Head of caudate nucleus (tissue), 42 donors: ENCODE measurements around the gene SLC29A3.

Experiments used
- DNase-seq, 42 donors: peaks; one replicate each; pipeline versions ENCODE4 v3.0.0 to v3.0.0-alpha.2; 2020 to 2021; ENCODE audit warnings: mixed read lengths in 7 of 42
- intact Hi-C: fragments of 100-400 bp; cut with DNase I; formaldehyde crosslinking; loops from one replicate; pipeline ENCODE4 v1.15.0; 2022

SLC29A3 gene

DNA sequence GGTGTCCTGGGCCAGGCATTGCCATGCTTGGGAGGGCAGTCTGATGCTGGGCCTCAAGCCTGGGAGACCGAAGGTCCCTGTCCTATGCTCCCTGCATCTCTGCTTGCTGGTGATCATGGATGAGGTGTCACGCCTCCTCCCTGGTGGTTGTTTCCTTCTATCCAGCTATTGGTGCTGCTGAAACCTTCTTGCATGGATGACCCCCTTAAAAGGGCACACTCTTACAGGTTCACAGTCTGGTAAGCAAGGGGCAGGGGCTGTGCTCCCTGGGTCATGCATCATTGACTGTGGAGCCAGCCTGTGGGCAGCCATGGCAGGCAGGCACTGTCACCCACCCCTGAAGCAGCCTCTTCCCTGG is 36.8 kb upstream of the SLC29A3 start:
- DNase-seq, result no peak
- intact Hi-C loops, result no loop called here

DNA sequence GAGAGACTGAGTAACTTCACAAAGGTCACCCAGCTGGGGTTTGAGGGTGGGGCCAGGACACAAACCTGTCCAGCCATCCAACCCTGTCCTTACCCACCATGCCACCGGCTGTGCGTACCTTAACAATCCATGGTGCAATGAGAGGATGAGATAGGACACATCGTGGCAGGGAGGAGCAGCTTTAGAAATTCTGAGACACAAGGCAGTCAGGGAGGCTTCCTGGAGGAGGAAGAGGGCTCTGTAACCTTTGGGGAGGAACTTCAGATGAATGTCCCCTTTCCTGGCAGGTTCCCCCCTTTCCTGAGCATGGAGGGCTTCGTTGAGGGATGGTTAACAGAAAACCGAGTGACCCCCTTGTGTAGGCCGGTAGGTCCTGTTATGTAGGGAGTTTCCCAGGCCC is 35.6 kb upstream of the SLC29A3 start:
- intact Hi-C loops, result no loop called here
- DNase-seq, result no peak

DNA sequence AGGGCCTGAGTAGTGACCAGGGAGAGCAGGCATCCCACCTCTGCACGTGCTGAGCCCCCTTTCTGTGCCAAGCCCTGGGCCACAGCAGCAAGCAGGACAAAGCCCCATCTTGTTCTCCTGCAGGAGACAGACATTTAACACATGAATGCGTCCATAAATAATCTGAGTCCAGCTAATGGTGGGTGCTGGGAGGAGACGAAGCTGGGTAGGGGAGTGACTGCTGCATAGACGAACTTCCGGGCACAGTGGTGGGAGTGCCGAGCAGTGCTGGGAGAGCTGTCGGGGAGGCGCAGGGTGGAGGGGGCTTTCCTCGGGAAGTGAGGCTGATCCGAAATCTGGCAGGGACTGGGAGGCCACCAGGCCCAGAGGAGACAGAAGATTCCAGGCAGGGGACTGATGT is 35.2 kb upstream of the SLC29A3 start:
- DNase-seq, result no peak
- intact Hi-C loops, result no loop called here

DNA sequence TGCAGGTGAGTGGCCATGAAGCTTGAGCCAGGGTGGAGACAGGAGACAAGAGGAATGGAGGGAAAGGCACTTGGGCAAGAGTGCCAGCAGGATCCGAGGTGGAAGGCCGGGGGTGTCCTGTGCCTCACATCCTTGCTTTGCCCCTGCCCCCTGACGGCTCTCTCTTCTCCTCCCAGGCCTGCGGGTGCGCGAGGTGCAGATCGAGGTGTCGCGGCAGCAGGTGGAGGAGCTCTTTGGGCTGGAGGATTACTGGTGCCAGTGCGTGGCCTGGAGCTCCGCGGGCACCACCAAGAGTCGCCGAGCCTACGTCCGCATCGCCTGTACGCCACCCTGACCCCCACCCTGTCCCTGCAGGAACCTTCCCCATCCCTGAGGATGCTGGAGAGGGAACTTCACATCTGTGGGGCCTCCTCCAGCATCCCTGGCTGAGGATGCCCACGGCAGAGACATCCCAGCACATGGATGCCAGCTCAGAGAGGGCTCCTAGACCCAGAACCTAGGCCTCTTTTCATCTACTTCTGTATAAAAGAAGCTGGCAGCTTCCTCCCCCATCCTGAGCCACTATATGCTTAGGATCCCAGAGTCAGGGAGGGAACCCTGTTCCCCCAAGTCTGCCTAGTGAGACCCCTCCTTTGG is 34.4 kb upstream of the SLC29A3 start:
- no peak for DNase-seq
- intact Hi-C loops, result loop anchor here (5.0 kb wide), 1 partner anchor 357 kb away; no protein-coding TSS in a partner anchor

- intact Hi-C loops, result loop anchor here (5.0 kb wide), 1 partner anchor 358 kb away; no protein-coding TSS in a partner anchor
- DNase-seq, result peak in 41 of 42 donors; percentile 47 to 87 (median 70)
Measured at GRCh38 chr10:71285180-71285545, 33.9 kb upstream of the SLC29A3 start.

GRCh38 chr10:71285986-71286385 is 33.1 kb upstream of the SLC29A3 start:
- no peak for DNase-seq
- intact Hi-C loops, result loop anchor here (5.0 kb wide), 1 partner anchor 359 kb away; no protein-coding TSS in a partner anchor

- intact Hi-C loops, result loop anchor here (5.0 kb wide), 1 partner anchor 359 kb away; no protein-coding TSS in a partner anchor
- DNase-seq, result no peak
Measured at GRCh38 chr10:71286521-71287294, 32.4 kb upstream of the SLC29A3 start.

GRCh38 chr10:71287456-71287855 is 31.6 kb upstream of the SLC29A3 start:
- no peak for DNase-seq
- intact Hi-C loops, result loop anchor here (5.0 kb wide), 1 partner anchor 360 kb away; no protein-coding TSS in a partner anchor

GRCh38 chr10:71288461-71288860 is 30.6 kb upstream of the SLC29A3 start:
- intact Hi-C loops, result loop anchor here (5.0 kb wide), 1 partner anchor 361 kb away; no protein-coding TSS in a partner anchor
- no peak for DNase-seq

- intact Hi-C loops, result loop anchor here (5.0 kb wide), 1 partner anchor 362 kb away; no protein-coding TSS in a partner anchor
- no peak for DNase-seq
Measured at GRCh38 chr10:71289421-71290130, 29.5 kb upstream of the SLC29A3 start.

DNA sequence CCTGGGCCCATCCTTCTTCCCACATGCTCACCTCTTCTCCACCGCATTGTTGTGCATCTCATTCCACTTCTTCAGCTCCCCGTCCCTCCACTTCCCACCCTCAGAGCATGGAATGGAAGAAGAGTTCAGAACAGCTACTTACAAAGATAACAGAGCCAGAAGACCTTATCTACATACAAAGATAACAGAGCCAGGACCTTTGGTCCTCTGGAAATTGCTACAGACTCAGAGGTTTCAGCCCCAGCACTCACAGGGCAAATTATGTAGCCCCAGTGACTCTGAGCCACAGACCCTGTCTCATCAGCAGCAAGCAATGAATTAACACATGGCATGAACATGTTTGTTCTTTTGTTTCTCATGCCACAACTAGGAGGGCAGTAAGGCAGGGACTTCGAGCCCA is 28.7 kb upstream of the SLC29A3 start:
- no peak for DNase-seq
- intact Hi-C loops, result no loop called here

DNA sequence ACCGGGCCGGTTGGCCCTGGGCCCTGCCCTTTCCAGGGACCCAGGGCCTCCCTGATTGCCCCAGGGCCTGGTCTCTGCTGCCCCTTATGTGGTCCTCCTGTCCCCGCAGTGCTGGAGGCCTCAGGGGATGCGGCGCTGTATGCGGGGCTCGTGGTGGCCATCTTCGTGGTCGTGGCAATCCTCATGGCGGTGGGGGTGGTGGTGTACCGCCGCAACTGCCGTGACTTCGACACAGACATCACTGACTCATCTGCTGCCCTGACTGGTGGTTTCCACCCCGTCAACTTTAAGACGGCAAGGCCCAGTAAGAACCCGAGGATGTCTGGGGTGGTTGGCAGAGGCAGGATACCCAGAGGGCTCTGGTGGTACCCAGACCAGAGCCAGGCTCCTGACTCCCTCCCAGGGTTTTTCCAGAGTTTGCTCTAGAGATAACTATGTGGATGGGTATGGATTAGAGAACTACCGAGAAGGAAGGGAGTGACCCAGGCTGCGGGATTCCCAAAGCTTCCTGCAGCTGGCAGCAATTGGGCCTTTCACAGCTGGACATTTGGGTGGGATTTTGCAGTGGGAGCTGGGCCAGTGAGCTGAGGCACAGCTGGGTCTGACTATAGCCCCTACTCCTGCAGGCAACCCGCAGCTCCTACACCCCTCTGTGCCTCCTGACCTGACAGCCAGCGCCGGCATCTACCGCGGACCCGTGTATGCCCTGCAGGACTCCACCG is 28.1 kb upstream of the SLC29A3 start:
- no peak for DNase-seq
- intact Hi-C loops, result no loop called here

- intact Hi-C loops, result no loop called here
- DNase-seq, result no peak
Measured at GRCh38 chr10:71291528-71291900, 27.5 kb upstream of the SLC29A3 start.

GRCh38 chr10:71292624-71293445 is 26.2 kb upstream of the SLC29A3 start:
- intact Hi-C loops, result no loop called here
- no peak for DNase-seq

DNA sequence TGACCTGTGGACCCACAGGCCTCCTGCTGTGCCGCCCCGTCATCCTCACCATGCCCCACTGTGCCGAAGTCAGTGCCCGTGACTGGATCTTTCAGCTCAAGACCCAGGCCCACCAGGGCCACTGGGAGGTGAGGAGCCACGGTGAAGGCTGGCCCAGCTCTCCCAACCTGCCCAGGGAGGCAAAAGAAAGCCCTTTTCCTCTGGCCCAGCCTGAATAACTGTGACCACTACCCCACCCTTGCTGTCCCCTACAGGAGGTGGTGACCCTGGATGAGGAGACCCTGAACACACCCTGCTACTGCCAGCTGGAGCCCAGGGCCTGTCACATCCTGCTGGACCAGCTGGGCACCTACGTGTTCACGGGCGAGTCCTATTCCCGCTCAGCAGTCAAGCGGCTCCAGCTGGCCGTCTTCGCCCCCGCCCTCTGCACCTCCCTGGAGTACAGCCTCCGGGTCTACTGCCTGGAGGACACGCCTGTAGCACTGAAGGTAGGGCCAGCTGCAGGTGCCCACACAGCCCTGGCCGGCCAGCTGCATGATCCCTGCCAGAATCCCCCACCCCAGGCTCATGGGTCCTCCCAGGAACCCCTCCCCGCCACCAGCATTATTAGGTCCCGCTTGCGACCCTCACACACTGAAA is 25.5 kb upstream of the SLC29A3 start:
- intact Hi-C loops, result no loop called here
- DNase-seq, result no peak

DNA sequence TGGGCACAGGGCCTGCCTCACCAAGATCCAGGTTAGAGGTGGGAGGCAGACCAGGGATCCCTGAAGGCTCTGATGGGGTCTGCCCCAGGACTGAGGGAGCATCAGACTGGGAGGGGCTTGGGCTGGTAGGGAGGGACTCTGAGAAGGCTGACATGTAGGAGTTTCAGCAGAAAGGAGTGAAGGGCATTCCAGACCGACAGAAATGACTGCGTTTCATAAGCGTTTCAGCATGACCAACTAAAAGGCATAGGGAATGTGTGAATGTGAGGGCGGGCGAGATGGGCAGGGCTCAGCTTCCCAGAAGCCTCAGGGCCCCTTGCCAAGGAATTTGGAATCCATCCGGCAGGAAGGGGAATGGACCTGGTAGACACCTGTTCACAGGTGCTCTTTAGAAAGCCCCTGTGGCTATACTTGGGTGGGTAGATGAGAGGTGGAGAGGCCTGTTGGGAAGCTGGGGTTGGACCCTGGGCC is 24.9 kb upstream of the SLC29A3 start:
- no peak for DNase-seq
- intact Hi-C loops, result no loop called here

GRCh38 chr10:71294856-71295255 is 24.2 kb upstream of the SLC29A3 start:
- intact Hi-C loops, result no loop called here
- DNase-seq, result no peak

- intact Hi-C loops, result no loop called here
- no peak for DNase-seq
Measured at GRCh38 chr10:71295641-71296040, 23.4 kb upstream of the SLC29A3 start.
